Measurements from ENCODE around the gene PUM2. TPM values are rescaled to one million over a fixed set of nuclear protein-coding genes. Genes with fewer than 3 reads are reported as not detected.

The PUM2 gene
- total RNA-seq, 1 experiment from 2014 or later: 117 TPM

DNA sequence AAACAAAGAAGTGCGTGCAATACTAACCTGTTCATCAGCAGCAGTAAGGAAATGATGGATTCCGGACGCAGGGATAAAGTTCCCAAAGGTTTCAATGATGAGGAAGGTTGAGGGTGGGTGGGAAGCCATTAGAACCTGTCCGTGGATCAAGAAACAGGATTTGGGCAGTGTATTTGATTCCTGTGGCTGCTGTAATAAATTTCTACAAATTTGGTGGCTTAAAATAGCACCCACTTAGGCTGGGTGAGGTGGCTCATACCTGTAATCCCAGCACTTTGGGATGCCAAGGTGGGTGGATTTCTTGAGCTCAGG is 120.6 kb downstream of the PUM2 start:
- no TSS peak for BruUV-seq (replicated peaks)
- no peaks in the 10 kb centered on the region for H3K27me3 Mint-ChIP-seq (ENCODE audit: insufficient read depth, unreplicated experiment)
- H3K36me3 Mint-ChIP-seq (ENCODE audit: insufficient read depth, unreplicated experiment): no peaks in the 10 kb centered on the region
- POLR2A ChIA-PET: no interaction called here
- no peak overlapping the region for H3K4me3 Mint-ChIP-seq (ENCODE audit: unreplicated experiment)
- Histone ChIP-seq H3K9me3 (no peaks in the 10 kb centered on the region), H3K4me3 (ENCODE audit: low read depth, low read length) (no peak overlapping the region), H3K36me3 (ENCODE audit: control insufficient read depth, insufficient read depth, low read length) (no peaks in the 10 kb centered on the region), H3K27me3 (replicated peaks; ENCODE audit: control insufficient read depth, insufficient read depth, low read length) (no peaks in the 10 kb centered on the region), H3K4me1 (peaks cover 14% of the 10 kb centered on the region)
- no peaks in the 10 kb centered on the region for H3K9me3 Mint-ChIP-seq (ENCODE audit: unreplicated experiment)
- DNase-seq: no peak
- TF ChIP-seq, protein P1, sequence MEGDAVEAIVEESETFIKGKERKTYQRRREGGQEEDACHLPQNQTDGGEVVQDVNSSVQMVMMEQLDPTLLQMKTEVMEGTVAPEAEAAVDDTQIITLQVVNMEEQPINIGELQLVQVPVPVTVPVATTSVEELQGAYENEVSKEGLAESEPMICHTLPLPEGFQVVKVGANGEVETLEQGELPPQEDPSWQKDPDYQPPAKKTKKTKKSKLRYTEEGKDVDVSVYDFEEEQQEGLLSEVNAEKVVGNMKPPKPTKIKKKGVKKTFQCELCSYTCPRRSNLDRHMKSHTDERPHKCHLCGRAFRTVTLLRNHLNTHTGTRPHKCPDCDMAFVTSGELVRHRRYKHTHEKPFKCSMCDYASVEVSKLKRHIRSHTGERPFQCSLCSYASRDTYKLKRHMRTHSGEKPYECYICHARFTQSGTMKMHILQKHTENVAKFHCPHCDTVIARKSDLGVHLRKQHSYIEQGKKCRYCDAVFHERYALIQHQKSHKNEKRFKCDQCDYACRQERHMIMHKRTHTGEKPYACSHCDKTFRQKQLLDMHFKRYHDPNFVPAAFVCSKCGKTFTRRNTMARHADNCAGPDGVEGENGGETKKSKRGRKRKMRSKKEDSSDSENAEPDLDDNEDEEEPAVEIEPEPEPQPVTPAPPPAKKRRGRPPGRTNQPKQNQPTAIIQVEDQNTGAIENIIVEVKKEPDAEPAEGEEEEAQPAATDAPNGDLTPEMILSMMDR (IDR thresholded peaks at IDR 0.05; ENCODE audit: insufficient read depth in 1 of 2, low read depth in 1 of 2, low read length in 1 of 2, severe bottlenecking in 1 of 2, unreplicated experiment in 1 of 2): no peak
- CTCF ChIA-PET: no interaction called here
- no peak overlapping the region for H3K27ac Mint-ChIP-seq (ENCODE audit: unreplicated experiment)
- peaks cover 6% of the 10 kb centered on the region for H3K4me1 Mint-ChIP-seq (ENCODE audit: low read depth, unreplicated experiment)
- intact Hi-C loops (cut with micrococcal nuclease; ENCODE audit: unreplicated experiment): no loop called here

DNA sequence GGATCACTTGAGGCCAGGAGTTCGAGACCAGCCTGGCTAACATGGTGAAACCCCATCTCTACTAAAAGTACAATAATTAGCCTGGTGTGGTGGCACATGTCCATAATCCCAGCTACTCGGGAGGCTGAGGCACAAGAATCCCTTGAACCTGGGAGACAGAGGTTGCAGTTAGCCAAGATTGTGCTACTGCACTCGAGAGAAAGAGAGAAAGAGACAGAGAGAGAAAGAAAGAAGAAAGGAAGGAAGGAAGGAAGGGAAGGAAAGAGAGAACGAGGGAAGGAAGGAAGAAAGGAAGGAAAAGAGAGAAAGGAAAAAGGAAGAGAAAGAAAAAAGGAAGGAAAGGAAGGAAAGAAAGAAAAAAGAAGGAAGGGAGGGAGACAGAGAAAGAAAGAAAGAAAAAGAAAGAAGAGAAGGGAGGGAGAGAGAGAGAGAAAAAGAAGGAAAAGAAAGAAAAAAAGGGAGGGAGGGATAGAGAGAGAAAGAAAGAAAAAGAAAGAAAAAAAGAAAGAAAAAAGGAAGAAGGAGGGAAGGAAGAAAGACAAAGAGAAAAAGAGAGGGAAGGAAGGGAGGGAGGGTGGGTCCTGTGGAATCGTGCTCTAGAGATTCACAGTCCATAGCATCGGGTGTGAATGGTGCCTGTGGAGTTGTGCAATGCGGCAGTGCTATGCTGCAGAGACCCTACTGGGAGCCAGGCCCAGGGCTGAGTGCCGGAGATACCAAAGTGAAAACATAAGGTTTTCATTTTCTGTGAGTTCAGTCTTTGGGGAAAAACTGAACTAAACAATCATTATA is 121.1 kb downstream of the PUM2 start:
- no peak overlapping the region for H3K27ac Mint-ChIP-seq (ENCODE audit: unreplicated experiment)
- POLR2A ChIA-PET: no interaction called here

DNA sequence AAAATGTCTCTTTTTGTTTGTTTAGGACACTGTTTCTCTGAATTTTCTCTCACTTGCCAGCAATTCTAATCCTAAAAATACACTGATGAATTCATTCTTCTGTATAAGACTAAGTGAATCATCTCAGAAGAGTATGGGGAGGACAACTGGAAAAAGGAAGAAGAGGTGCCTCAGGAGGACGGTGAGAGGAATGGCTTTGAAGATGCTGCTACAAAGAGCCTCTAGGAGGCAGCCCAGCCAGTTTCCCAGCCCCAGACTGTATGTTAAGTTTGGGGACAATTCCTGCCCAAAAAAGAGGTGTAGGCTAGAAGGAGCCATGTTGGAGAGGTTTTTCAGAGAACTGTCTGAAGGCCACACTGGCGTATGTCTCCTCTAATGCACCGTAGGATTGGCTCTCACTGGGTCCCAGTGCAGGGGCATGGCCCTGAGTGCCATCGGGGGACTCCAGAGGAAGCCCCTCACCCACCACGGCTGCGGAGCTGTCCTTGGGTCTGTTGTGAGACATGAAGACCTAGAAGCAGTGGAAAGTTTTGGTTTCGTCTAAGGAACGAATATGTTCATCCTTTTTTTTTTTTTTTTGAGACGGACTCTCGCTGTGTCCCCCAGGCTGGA is 122.6 kb downstream of the PUM2 start:
- Mint-ChIP-seq H3K27me3 (ENCODE audit: insufficient read depth, unreplicated experiment) (no peaks in the 10 kb centered on the region), H3K4me3 (ENCODE audit: unreplicated experiment) (no peak overlapping the region), H3K36me3 (ENCODE audit: insufficient read depth, unreplicated experiment) (no peaks in the 10 kb centered on the region), H3K9me3 (ENCODE audit: unreplicated experiment) (no peaks in the 10 kb centered on the region), H3K27ac (ENCODE audit: unreplicated experiment) (no peak overlapping the region), H3K4me1 (ENCODE audit: low read depth, unreplicated experiment) (peaks cover 6% of the 10 kb centered on the region)
- peak in 1 of 2 experiments; percentile 15 for DNase-seq
- POLR2A ChIA-PET: no interaction called here
- no TSS peak for BruUV-seq (replicated peaks)
- CTCF ChIA-PET: interaction anchor here (0.7 kb wide), 2 partner anchors 51 to 260 kb away, joined by 3 to 7 read pairs; no protein-coding TSS in a partner anchor
- intact Hi-C loops (cut with micrococcal nuclease; ENCODE audit: unreplicated experiment): no loop called here
- Histone ChIP-seq H3K9me3 (no peaks in the 10 kb centered on the region), H3K27me3 (replicated peaks; ENCODE audit: control insufficient read depth, insufficient read depth, low read length) (no peaks in the 10 kb centered on the region), H3K4me3 (ENCODE audit: low read depth, low read length) (no peak overlapping the region), H3K36me3 (ENCODE audit: control insufficient read depth, insufficient read depth, low read length) (no peaks in the 10 kb centered on the region), H3K4me1 (peaks cover 14% of the 10 kb centered on the region)
- TF ChIP-seq, protein P1 (IDR thresholded peaks at IDR 0.05; ENCODE audit: insufficient read depth in 1 of 2, low read depth in 1 of 2, low read length in 1 of 2, severe bottlenecking in 1 of 2, unreplicated experiment in 1 of 2): no peak

More for the DNA sequence above, 121.1 kb downstream of the PUM2 start:
- H3K27me3 Mint-ChIP-seq (ENCODE audit: insufficient read depth, unreplicated experiment): no peaks in the 10 kb centered on the region
- CTCF ChIA-PET: no interaction called here
- H3K36me3 Mint-ChIP-seq (ENCODE audit: insufficient read depth, unreplicated experiment): no peaks in the 10 kb centered on the region
- TF ChIP-seq, protein P1 (IDR thresholded peaks at IDR 0.05; ENCODE audit: insufficient read depth in 1 of 2, low read depth in 1 of 2, low read length in 1 of 2, severe bottlenecking in 1 of 2, unreplicated experiment in 1 of 2): no peak
- intact Hi-C loops (cut with micrococcal nuclease; ENCODE audit: unreplicated experiment): no loop called here
- no peaks in the 10 kb centered on the region for H3K9me3 ChIP-seq
- H3K4me1 ChIP-seq: peaks cover 14% of the 10 kb centered on the region
- peaks cover 6% of the 10 kb centered on the region for H3K4me1 Mint-ChIP-seq (ENCODE audit: low read depth, unreplicated experiment)
- no TSS peak for BruUV-seq (replicated peaks)
- H3K4me3 ChIP-seq (ENCODE audit: low read depth, low read length): no peak overlapping the region
- H3K9me3 Mint-ChIP-seq (ENCODE audit: unreplicated experiment): no peaks in the 10 kb centered on the region
- no peak overlapping the region for H3K4me3 Mint-ChIP-seq (ENCODE audit: unreplicated experiment)
- H3K27me3 ChIP-seq (replicated peaks; ENCODE audit: control insufficient read depth, insufficient read depth, low read length): no peaks in the 10 kb centered on the region
- DNase-seq: peak in 1 of 2 experiments; percentile 17
- no peaks in the 10 kb centered on the region for H3K36me3 ChIP-seq (ENCODE audit: control insufficient read depth, insufficient read depth, low read length)

Measured in Caco-2 (cell line).